ENCODE measurements around the gene LNX1.

GRCh38 chr4:53558065-53558801 is 33.1 kb downstream of the LNX1 start:
- TF ChIP-seq CTCF (conservative IDR thresholded peaks at IDR 0.05; ENCODE audit: low read length) (no peak), EZH2phosphoT487 (IDR thresholded peaks at IDR 0.05; ENCODE audit: borderline replicate concordance) (no peak)

All from Loucy (cell line).